RWPE1 (cell line): ENCODE results near the gene KPNA1.

Experiments
- CTCF ChIA-PET: fragments of 350-600 bp; sonication (Branson Sonifier 250); formaldehyde crosslinking; extraction: SDS; loops from one replicate; lab custom pipeline; 2021; lab: Yijun Ruan, JAX
- POLR2A ChIA-PET: fragments of 400-600 bp; formaldehyde crosslinking; extraction: SDS; loops from one replicate; lab custom pipeline; 2020; ENCODE audit warnings: antibody characterized with exemption; ENCODE audit not compliant: low non-redundant PET; lab: Yijun Ruan, JAX
- DNase-seq: peaks from one replicate; pipeline ENCODE4 v3.0.0; 2012; ENCODE audit warnings: low spot score
- H3K27ac ChIP-seq: fragments of 450-650 bp; 2 replicates; pipeline ENCODE4 v1.5.1; 2017
- CTCF ChIP-seq: fragments of 450-650 bp; conservative IDR thresholded peaks from 2 replicates; pipeline ENCODE4 v1.5.1; 2017; ENCODE audit warnings: low read depth, mild to moderate bottlenecking

The KPNA1 gene

GRCh38 chr3:122410111-122410510 lies 104.6 kb downstream of the KPNA1 start:
- no peak for DNase-seq
- ChIA-PET POLR2A (no interaction called here), CTCF (interaction anchor here (2.3 kb wide), 1 partner anchor 17 kb away, joined by 7 read pairs; no protein-coding TSS in a partner anchor)
- no peak overlapping the region for H3K27ac ChIP-seq
- no peak for TF ChIP-seq CTCF

- TF ChIP-seq CTCF, result no peak
- POLR2A ChIA-PET, result interaction anchor here (0.6 kb wide), 1 partner anchor 61 kb away, joined by 8 read pairs; no protein-coding TSS in a partner anchor
- CTCF ChIA-PET, result interaction anchor here (2.3 kb wide), 1 partner anchor 16 kb away, joined by 7 read pairs; no protein-coding TSS in a partner anchor
- H3K27ac ChIP-seq, result no peak overlapping the region
- DNase-seq, result no peak
These were observed 105.3 kb downstream of the KPNA1 start for GRCh38 chr3:122409446-122409845.

GRCh38 chr3:122407946-122408345 lies 106.8 kb downstream of the KPNA1 start:
- ChIA-PET POLR2A (no interaction called here), CTCF (interaction anchor here (1.3 to 2.3 kb wide), 2 partner anchors 15 to 23 kb away, joined by 4 to 7 read pairs; no protein-coding TSS in a partner anchor)
- H3K27ac ChIP-seq, result no peak overlapping the region
- TF ChIP-seq CTCF, result no peak
- DNase-seq, result no peak

- DNase-seq, result no peak
- ChIA-PET CTCF (no interaction called here), POLR2A (no interaction called here)
- no peak for TF ChIP-seq CTCF
- no peak overlapping the region for H3K27ac ChIP-seq
These were observed 108.5 kb downstream of the KPNA1 start for GRCh38 chr3:122406198-122406597.

GRCh38 chr3:122405015-122405414 lies 109.7 kb downstream of the KPNA1 start:
- no peak for TF ChIP-seq CTCF
- POLR2A ChIA-PET, result no interaction called here
- H3K27ac ChIP-seq, result no peak overlapping the region
- DNase-seq, result no peak
- CTCF ChIA-PET, result interaction anchor here (1.2 kb wide), 1 partner anchor 12 kb away, joined by 5 read pairs; no protein-coding TSS in a partner anchor

- ChIA-PET CTCF (no interaction called here), POLR2A (no interaction called here)
- TF ChIP-seq CTCF, result no peak
- no peak for DNase-seq
- no peak overlapping the region for H3K27ac ChIP-seq
These were observed 111.2 kb downstream of the KPNA1 start for GRCh38 chr3:122403489-122403888.
